Parathyroid adenoma (tissue), 2 donors: ENCODE results near the gene SLC39A10.

Experiments used
- H2AFZ ChIP-seq: fragments of 300-600 bp; sonication (generic); one replicate; pipeline ENCODE4 v1.7.0; 2017; ENCODE audit warnings: antibody characterized with exemption, mild to moderate bottlenecking
- H3K27ac ChIP-seq: fragments of 300-600 bp; sonication (generic); one replicate; pipeline ENCODE4 v1.7.0; 2017
- H3K27me3 ChIP-seq: fragments of 300-600 bp; sonication (generic); one replicate; pipeline ENCODE4 v1.7.0; 2017; ENCODE audit warnings: low read length; ENCODE audit not compliant: control insufficient read depth, insufficient read depth
- H3K36me3 ChIP-seq: fragments of 300-600 bp; sonication (generic); one replicate; pipeline ENCODE4 v1.7.0; 2017; ENCODE audit warnings: low read length; ENCODE audit not compliant: control insufficient read depth, insufficient read depth
- H3K4me1 ChIP-seq: fragments of 300-600 bp; sonication (generic); one replicate; pipeline ENCODE4 v1.7.0; 2017; ENCODE audit warnings: control low read depth
- H3K4me2 ChIP-seq: fragments of 300-600 bp; sonication (generic); one replicate; pipeline ENCODE4 v1.7.0; 2017; ENCODE audit warnings: low read length
- H3K4me3 ChIP-seq: fragments of 300-600 bp; sonication (generic); one replicate; pipeline ENCODE4 v1.7.0; 2017; ENCODE audit warnings: low read depth, low read length
- H3K79me2 ChIP-seq: fragments of 300-600 bp; sonication (generic); one replicate; pipeline ENCODE4 v1.7.0; 2017; ENCODE audit warnings: control low read depth
- H3K9ac ChIP-seq: fragments of 300-600 bp; sonication (generic); one replicate; pipeline ENCODE4 v1.7.0; 2017; ENCODE audit warnings: mild to moderate bottlenecking
- H3K9me3 ChIP-seq: fragments of 300-600 bp; sonication (generic); one replicate; pipeline ENCODE4 v1.7.0; 2017; ENCODE audit warnings: low read length; ENCODE audit not compliant: control insufficient read depth
- CTCF ChIP-seq: fragments of 300-600 bp; sonication (generic); IDR thresholded peaks from one replicate; pipeline ENCODE4 v1.7.0; 2017; ENCODE audit warnings: antibody characterized with exemption, mild to moderate bottlenecking
- donor health status: primary hyperparathyroidism.

The SLC39A10 gene

GRCh38 chr2:195675783-195676427 is 18.9 kb downstream of the SLC39A10 start:
- Histone ChIP-seq H3K4me3 (no peak overlapping the region), H3K79me2 (no peaks in the 10 kb centered on the region), H2AFZ (no peak overlapping the region), H3K27me3 (no peaks in the 10 kb centered on the region), H3K27ac (no peak overlapping the region), H3K36me3 (no peaks in the 10 kb centered on the region), H3K9ac (no peak overlapping the region), H3K9me3 (no peaks in the 10 kb centered on the region), H3K4me1 (no peaks in the 10 kb centered on the region), H3K4me2 (no peak overlapping the region)
- TF ChIP-seq CTCF, result no peak

GRCh38 chr2:195677290-195677689 is 20.3 kb downstream of the SLC39A10 start:
- H3K4me2 ChIP-seq, result no peak overlapping the region
- H3K27ac ChIP-seq, result no peak overlapping the region
- no peaks in the 10 kb centered on the region for H3K79me2 ChIP-seq
- H2AFZ ChIP-seq, result no peak overlapping the region
- no peaks in the 10 kb centered on the region for H3K9me3 ChIP-seq
- H3K4me1 ChIP-seq, result no peaks in the 10 kb centered on the region
- no peaks in the 10 kb centered on the region for H3K36me3 ChIP-seq
- H3K4me3 ChIP-seq, result no peak overlapping the region
- TF ChIP-seq CTCF, result no peak
- H3K27me3 ChIP-seq, result no peaks in the 10 kb centered on the region
- no peak overlapping the region for H3K9ac ChIP-seq

- Histone ChIP-seq H3K36me3 (no peaks in the 10 kb centered on the region), H2AFZ (no peak overlapping the region), H3K4me3 (no peak overlapping the region), H3K27me3 (no peaks in the 10 kb centered on the region), H3K4me2 (no peak overlapping the region), H3K27ac (no peak overlapping the region), H3K79me2 (no peaks in the 10 kb centered on the region), H3K9me3 (no peaks in the 10 kb centered on the region), H3K4me1 (peaks cover under 1% of the 10 kb centered on the region), H3K9ac (no peak overlapping the region)
- no peak for TF ChIP-seq CTCF
Measured at GRCh38 chr2:195677884-195678283, 20.9 kb downstream of the SLC39A10 start.

GRCh38 chr2:195682077-195682476 is 25.1 kb downstream of the SLC39A10 start:
- no peaks in the 10 kb centered on the region for H3K27me3 ChIP-seq
- no peak overlapping the region for H3K4me2 ChIP-seq

More at GRCh38 chr2:195682077-195682476, 25.1 kb downstream of the SLC39A10 start:
- H3K9ac ChIP-seq, result no peak overlapping the region
- no peaks in the 10 kb centered on the region for H3K79me2 ChIP-seq
- H3K4me3 ChIP-seq, result no peak overlapping the region
- H3K36me3 ChIP-seq, result no peaks in the 10 kb centered on the region
- H3K27ac ChIP-seq, result no peak overlapping the region
- H3K4me1 ChIP-seq, result peaks cover 3% of the 10 kb centered on the region
- H3K9me3 ChIP-seq, result no peaks in the 10 kb centered on the region
- no peak overlapping the region for H2AFZ ChIP-seq
- TF ChIP-seq CTCF, result no peak
